ENCODE measurements around the gene MPIG6B. TPM values are rescaled to one million over a fixed set of nuclear protein-coding genes. Genes with fewer than 3 reads are reported as not detected.
A peak's percentile ranks its signal among the peaks of the same experiment; 100 is the strongest.

The MPIG6B gene
- total and polyA plus RNA-seq, 7 donors, result 0.04 to 0.37 (median 0.15) TPM; not detected in 2

- peaks cover 0 to 11% (median 0%) of the 10 kb centered on the region in 3 donors for H3K27me3 ChIP-seq (ENCODE audit: insufficient read depth in 3 of 3, low read length in 2 of 3)
- DNase-seq, result no peak
- H3K4me1 ChIP-seq, result peaks cover 21% of the 10 kb centered on the region
- 44 to 50% (median 46%) methylated on average over 6 of the region's 6 CpGs for WGBS, 3 donors
- no peak for TF ChIP-seq CTCF (IDR thresholded peaks at IDR 0.05)
- no peak for ATAC-seq
- H3K27ac ChIP-seq, result peak overlapping the region; percentile 74
- intact Hi-C loops (cut with DNase I), result loop anchor here in 1 of 2 donors (5.0 kb wide), 1 partner anchor 71 kb away; the partner anchor contains the start of genes CSNK2B and LY6G5B
- H3K4me3 ChIP-seq, result no peak overlapping the region
- H3K36me3 ChIP-seq (ENCODE audit: insufficient read depth in 1 of 2, low read depth in 1 of 2), result peaks cover 0 to 8% of the 10 kb centered on the region in 2 donors
- no peaks in the 10 kb centered on the region for H3K9me3 ChIP-seq
Observed at GRCh38 chr6:31737991-31738979, 15.1 kb downstream of the MPIG6B start.

GRCh38 chr6:31739639-31740396 is 16.6 kb downstream of the MPIG6B start, which contains the start of gene MSH5:
Gene MSH5, plus strand, starts transcription at chr6:31740005. Its CDS starts 462 bp downstream, at chr6:31740467.
- peak within 1 kb of the TSS; percentile 74 for H3K4me3 ChIP-seq
- ATAC-seq (peak; percentile 99 to 100 (median 100)), DNase-seq (peak; percentile 97 to 99)
- peaks cover 15% of the 10 kb centered on the region for H3K4me1 ChIP-seq
- H3K27ac ChIP-seq, result no peak within 1 kb of the TSS
- 0% methylated on average over 40 to 58 of the region's 58 CpGs for WGBS, 3 donors
- TF ChIP-seq CTCF (IDR thresholded peaks at IDR 0.05), result no peak
- H3K27me3 ChIP-seq (ENCODE audit: insufficient read depth in 3 of 3, low read length in 2 of 3), result peaks cover 0 to 2% (median 0%) of the 10 kb centered on the region in 3 donors
- intact Hi-C loops (cut with DNase I), result loop anchor here in 1 of 2 donors (5.0 kb wide), 1 partner anchor 73 kb away; the partner anchor contains the start of genes CSNK2B and LY6G5B
- H3K9me3 ChIP-seq, result no peaks in the 10 kb centered on the region
- H3K36me3 ChIP-seq (ENCODE audit: insufficient read depth in 1 of 2, low read depth in 1 of 2), result no peaks in the 10 kb centered on the region

GRCh38 chr6:31740397-31741223 is 17.4 kb downstream of the MPIG6B start:
- intact Hi-C loops (cut with DNase I), result no loop called here
- Histone ChIP-seq H3K9me3 (no peaks in the 10 kb centered on the region), H3K36me3 (ENCODE audit: insufficient read depth in 1 of 2, low read depth in 1 of 2) (no peaks in the 10 kb centered on the region), H3K4me3 (peak overlapping the region; percentile 74), H3K4me1 (peaks cover 14% of the 10 kb centered on the region), H3K27ac (no peak overlapping the region), H3K27me3 (ENCODE audit: insufficient read depth in 3 of 3, low read length in 2 of 3) (no peaks in the 10 kb centered on the region)
- no peak for TF ChIP-seq CTCF (IDR thresholded peaks at IDR 0.05)
- DNase-seq (no peak), ATAC-seq (no peak)
- 20 to 22% (median 22%) methylated on average over 28 to 29 of the region's 29 CpGs for WGBS, 3 donors

GRCh38 chr6:31741815-31742214 is 18.6 kb downstream of the MPIG6B start:
- Histone ChIP-seq H3K27me3 (ENCODE audit: insufficient read depth in 3 of 3, low read length in 2 of 3) (no peaks in the 10 kb centered on the region), H3K4me3 (no peak overlapping the region), H3K9me3 (no peaks in the 10 kb centered on the region), H3K27ac (no peak overlapping the region), H3K36me3 (ENCODE audit: insufficient read depth in 1 of 2, low read depth in 1 of 2) (no peaks in the 10 kb centered on the region), H3K4me1 (peaks cover 9% of the 10 kb centered on the region)
- DNase-seq (no peak), ATAC-seq (no peak)
- no peak for TF ChIP-seq CTCF (IDR thresholded peaks at IDR 0.05)
- WGBS, 3 donors, result 69 to 85% (median 73%) methylated on average over 2 of the region's 2 CpGs
- intact Hi-C loops (cut with DNase I), result no loop called here
